GM11168 (cell line): ENCODE results near the gene TTPAL.
"Not testable (repeated sequence)": the region's sequence is repeated elsewhere in the genome, so short reads cannot be mapped to it uniquely, and the experiment has no call there.

Experiments used
- in situ Hi-C: fragments of 300-500 bp; cut with MboI; formaldehyde crosslinking; loops from one replicate; pipeline ENCODE4 v1.12.0; 2022; ENCODE audit warnings: low sequenced_read_pairs; ENCODE audit not compliant: unreplicated experiment

The TTPAL gene

GRCh38 chr20:44464514-44464913 is 11.2 kb upstream of the TTPAL start:
- in situ Hi-C loops = no loop called here

DNA sequence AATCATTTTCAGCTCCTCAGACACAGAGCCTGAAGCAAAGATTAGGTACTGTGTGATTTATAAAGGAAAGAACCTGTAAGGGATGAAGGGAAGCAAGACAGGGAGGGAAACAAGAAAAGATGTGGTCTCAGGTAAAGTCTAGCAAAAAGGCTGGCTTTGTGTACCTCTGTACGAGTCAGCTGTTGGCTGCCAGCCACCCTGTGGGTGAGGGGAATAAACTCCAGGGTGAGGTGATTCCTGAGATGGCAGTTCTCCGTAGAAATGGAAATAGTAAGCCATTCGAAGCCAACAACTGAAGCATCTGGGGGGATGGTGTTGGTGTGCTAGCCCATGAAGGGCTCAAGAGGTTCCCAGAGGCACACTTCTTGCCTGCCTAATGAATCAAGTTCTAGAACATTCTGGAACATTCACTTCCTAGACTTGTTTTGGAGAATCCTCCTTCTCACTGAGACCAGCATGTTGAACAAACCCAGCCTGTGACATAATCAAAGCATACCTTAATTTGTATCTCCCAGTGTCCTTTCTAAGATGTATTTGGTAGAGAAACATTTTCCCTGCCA is 10.6 kb upstream of the TTPAL start:
- in situ Hi-C loops = no loop called here

GRCh38 chr20:44467289-44467883 is 8.3 kb upstream of the TTPAL start:
- in situ Hi-C loops = no loop called here

DNA sequence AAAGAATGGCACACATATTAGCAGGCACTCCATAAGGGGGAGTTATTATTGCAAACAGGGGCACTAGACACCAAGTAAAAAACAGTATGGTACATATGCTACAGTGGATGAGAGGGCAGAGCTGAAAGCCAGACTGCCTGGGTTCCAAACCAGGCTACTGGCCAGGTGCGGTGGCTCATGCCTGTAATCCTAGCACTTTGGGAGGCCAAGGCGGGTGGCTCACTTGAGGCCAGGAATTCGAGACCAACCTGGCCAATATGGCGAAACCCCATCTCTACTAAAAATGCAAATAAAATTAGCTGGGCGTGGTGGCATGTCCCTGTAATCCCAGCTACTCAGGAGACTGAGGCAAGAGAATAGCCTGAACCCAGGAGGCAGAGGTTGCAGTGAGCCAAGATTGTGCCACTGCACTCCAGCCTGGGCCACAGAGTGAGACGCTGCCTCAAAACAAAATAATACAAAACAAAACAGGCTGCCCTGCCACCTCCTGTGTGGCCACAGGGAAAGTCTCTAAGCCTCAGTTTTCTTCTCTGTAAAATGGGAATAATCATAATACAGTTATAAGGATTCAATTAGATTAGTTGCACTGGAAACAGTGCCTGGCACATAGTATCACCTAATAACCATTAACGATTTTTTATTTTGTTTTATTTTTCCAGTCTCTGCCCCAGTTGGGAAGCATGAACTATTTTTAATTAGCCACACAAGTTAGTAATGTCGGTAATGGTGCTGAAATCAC is 7.5 kb upstream of the TTPAL start:
- in situ Hi-C loops = no loop called here

DNA sequence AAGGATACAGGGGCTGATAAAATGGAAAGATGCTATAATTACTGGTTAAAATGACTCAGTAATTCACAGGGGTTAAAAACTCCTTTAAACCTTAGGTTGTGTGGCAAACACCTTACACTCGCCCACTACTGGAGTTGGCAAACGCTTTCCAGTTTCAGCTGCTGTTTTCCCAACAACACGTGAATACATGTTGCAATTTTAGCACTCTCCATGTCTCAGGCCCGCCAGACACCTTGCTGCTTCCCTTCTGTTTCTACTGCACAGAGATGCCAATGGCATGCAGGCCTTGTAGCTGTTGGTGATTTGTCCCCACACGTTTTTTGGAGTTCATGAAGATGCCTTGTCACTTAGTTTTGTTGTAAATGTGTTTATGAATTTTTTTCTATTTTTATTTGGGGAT is 5.3 kb upstream of the TTPAL start:
- in situ Hi-C loops = no loop called here

DNA sequence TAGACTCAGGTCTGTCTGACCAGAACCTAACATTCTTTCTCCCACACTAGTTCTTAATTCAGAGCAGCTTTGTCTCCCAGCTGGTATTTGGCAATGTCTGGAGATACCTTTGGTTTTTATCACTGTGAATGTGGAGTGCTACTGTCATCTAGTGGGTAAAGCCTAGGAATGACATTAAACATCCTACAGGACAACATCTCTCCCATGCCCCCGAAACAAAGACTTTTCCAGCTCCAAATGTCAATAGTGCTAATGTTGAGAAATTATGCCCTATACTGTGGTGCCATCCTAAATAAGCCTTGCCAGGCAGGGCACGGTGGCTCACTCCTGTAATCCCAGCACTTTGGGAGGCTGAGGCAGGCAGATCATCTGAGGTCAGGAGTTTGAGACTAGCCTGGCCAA is 4.2 kb upstream of the TTPAL start:
- in situ Hi-C loops = no loop called here

- in situ Hi-C loops = not testable (repeated sequence)
Observed at GRCh38 chr20:44472283-44472682, 3.4 kb upstream of the TTPAL start.

DNA sequence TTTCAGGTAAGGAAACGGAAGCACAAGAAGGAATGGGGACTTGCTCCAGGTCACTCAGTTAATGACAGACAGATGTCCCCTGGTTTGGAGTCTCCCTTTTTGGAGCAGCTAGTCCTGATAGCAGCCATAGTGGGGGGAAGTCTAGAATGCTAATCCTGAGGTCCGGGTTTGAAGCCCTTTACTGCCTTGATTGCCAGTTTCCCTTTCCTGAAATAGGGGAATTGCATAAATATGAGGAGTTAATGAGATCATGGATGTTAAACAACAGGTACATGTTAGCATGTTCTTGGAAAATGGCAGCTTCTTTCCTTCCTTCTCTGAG is 341 bp upstream of the TTPAL start:
- in situ Hi-C loops = no loop called here

DNA sequence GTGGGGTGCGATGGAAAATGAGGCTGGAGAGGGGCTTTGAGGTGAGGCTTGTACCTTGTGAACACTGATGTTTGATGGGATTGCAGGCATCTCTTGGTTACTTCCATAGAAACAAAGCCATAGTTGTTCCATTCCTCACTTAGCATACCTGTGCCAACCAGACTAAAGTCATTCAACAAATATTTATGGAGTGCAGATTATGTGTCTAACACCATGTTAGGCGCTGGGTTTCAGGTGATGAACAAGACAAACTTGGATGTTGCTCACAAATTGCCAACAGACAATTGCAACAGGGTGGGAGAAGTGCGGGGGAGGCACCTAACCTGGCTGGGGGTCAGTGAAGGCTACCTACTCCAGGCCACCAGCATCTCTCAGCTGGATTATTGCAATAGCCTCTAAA is 1.5 kb downstream of the TTPAL start:
- in situ Hi-C loops = no loop called here

GRCh38 chr20:44478206-44478605 is 2.5 kb downstream of the TTPAL start:
- in situ Hi-C loops = no loop called here

- in situ Hi-C loops = no loop called here
Observed at GRCh38 chr20:44479643-44480042, 4.0 kb downstream of the TTPAL start.

- in situ Hi-C loops = no loop called here
Observed at GRCh38 chr20:44480097-44480496, 4.4 kb downstream of the TTPAL start.

DNA sequence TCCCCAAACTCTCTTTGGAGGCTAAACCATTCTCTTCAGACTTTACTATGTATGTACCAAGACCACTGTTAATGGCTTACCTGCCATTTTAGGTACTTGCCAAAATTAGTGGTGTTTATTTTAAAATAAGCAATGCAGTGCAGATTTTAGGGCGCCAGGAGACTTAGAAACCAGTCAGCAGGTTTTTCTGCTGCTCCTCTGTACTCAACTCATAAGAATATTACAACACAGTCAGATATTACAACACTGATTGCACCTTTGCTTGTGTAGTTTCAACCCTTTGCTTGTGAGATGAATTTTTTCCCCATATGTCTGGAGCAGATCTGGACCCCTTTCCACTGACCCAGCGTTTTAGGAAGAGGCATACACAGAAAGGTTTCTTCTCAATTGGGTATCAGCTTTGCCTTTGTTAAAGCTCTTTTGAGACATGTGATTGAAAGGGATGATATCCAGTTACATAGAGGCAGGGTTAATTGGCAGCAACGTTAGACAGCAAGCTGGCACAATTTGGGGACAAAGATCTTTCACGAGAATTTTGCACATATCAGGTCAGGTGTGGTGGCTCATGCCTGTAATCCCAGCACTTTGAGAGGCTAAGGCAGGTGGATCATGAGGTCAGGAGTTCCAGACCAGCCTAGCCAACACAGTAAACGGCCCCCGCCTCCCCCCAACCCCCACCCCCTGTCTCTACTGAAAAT is 6.2 kb downstream of the TTPAL start:
- in situ Hi-C loops = no loop called here

DNA sequence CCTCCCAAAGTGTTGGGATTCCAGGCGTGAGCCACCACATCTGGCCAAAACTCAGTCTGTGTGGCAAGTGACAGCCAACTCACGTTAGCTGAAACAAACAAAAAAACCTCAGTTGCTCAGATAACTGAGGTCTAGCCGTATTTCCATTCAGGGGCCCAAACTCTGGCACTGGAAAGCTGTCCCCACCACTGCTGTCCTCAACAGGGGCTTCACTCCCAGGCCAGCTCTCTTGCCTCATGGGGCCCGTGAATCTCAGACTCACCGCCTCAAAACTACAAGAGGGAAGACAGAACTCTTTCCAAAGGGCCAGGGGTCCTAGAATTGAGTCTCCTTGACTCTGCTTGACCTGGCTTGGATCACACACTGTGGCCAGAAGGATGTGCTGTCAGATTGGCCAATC is 7.4 kb downstream of the TTPAL start:
- in situ Hi-C loops = no loop called here

DNA sequence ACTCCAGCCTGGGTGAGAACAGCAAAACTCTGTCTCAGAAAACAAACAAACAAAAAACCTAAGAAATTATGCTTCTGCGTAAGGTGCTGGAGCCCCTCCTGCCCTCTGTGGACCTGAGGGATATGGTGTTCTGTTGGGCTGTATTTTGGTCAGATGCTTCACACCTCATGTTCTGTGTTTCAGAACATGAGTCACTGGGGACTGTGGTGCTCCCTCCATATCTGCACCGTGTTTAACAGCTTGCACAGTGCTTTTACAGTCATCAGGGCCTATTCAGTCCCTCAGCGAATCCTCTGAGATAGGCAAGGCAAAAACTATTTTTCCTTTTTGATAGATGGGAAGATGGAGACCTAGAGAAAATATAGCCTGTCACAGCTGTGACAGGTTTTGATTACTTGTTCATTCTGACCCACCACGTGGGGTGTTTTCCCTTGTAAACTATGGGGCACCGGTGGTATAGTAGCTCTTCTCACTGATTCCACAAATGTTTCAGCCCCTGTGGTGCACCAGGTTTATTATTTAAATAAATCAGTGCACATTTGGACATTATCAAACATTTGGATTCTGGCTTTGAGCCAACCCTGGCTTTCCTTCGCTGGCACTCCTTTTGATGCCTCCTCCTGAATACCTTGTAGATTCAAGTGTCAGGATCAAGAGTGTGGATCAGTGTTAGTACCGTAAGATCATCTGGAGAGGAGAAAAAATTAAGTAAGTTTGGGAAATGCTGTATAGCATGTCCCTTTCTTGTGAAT is 9.6 kb downstream of the TTPAL start:
- in situ Hi-C loops = no loop called here

DNA sequence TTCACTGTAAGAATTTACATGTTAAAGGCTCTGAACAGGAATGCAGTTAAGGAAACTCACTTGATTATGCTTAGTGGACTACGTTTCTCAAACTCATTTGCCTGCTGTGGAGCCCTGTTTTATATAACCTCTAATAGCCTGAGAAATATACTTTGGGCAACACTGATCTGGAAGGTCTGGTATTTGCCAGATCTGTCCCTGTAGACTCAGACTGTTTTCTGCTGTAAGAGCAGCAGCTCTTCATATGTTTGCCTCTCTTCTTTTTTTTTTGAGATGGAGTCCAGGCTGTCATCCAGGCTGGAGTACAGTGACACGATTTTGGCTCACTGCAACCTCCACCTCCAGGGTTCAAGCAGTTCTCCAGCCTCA is 10.1 kb downstream of the TTPAL start:
- in situ Hi-C loops = no loop called here

DNA sequence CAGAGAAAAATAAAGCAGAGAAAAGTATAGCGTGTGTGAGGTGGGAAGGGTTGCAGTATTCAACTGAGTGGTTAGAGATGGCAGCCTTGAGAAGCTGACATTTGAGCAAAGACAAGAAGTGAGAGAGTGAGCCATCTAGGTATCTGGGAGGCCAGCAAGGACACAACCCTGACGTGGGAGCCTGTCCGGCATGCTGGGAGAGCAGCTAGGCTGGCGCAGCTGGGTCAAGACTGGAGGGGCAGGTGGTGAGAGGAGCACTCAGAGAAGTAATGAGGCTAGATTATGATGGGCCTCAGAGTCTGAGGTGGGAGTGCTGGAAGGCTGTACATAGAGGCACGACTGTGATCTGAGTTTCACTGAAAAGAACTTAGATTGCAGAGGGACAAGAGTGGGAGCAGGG is 12.9 kb downstream of the TTPAL start:
- in situ Hi-C loops = no loop called here

DNA sequence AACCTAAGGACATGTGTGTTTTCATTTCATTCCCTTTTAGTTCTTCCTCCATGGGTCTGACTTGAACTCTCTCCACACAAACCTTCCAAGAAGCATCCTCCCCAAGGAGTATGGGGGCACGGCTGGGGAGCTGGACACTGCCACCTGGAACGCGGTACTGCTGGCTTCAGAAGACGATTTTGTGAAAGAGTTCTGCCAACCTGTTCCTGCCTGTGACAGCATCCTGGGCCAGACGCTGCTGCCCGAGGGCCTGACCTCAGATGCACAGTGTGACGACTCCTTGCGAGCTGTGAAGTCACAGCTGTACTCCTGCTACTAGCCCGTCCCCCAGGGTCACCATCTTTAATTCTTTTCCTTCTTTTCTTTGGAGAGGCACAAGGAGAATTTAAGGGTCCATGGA is 13.5 kb downstream of the TTPAL start:
- in situ Hi-C loops = no loop called here

DNA sequence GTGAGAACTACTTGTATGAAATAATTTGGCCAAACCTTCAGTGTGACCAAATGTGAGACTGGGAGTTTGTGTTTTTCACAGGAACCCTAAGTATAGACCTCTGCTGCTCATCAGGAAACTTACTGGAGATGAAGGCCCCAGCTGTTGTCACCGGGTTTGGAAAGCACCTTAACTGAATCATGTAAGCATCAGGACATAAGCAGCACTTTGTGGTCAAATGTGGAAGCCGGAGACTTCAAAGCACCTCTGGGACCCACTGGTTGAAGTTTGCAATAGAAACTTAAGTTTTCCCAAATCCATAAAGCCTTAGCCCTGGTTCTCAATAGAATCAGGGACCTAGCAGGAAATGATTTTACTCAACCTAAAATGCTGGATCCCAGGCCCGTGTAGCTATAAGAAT is 14.3 kb downstream of the TTPAL start:
- in situ Hi-C loops = no loop called here

DNA sequence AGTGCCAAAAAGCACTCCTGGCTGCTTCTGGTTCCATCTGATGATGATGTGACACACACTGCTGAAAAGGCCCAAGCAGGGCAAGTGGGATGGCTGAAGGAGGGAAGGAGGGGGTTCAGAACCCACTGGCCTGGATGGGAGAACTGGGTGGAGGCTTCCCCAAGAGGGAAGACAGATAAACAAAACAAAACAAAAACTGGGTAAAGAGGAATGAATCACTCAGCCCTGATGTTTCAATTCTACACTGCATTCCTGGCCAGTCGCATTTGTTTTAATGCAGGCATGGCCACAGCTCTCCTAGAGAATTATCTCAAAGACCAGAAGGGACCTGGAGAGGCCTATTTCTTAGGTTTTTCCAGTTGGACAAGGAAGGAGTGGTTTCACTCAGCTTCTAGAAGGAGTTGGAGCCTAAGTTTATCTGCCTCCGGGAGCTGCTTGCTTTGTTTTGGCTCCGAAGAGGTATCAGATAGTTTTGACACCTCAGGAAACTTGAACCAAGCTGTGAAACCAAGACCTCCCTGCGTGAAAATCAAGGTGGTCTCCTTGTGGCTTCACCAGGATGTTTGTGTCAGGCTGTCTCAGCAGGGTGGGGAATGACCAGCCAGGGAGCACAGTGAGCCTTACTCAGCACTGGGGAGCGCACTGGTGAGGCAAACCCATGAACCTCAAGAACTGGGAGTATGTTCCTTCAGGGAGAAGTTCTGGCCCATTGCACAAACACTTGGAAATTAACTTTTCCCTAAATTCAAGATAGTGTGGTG is 16.1 kb downstream of the TTPAL start:
- in situ Hi-C loops = no loop called here
